GM13977 (cell line): ENCODE results near the gene SLC43A2.

ENCODE experiments used
- DNase-seq: peaks from one replicate; pipeline ENCODE4 v3.0.0; 2012; ENCODE audit warnings: low spot score
- CTCF ChIP-seq: IDR thresholded peaks from 2 replicates; pipeline ENCODE4 v1.5.1; 2012; ENCODE audit warnings: mild to moderate bottlenecking, control low read depth; ENCODE audit not compliant: insufficient read depth; ENCODE audit errors: extremely low read depth, missing control alignments
- in situ Hi-C: fragments of 300-500 bp; cut with MboI; formaldehyde crosslinking; loops from one replicate; pipeline ENCODE4 v1.12.0; 2022; ENCODE audit warnings: low sequenced_read_pairs, low pct_unique_long_range_greater_than_20kb, mixed read lengths, inconsistent platforms; ENCODE audit not compliant: unreplicated experiment

The SLC43A2 gene

GRCh38 chr17:1551741-1552140, 76.9 kb downstream of the SLC43A2 start:
- in situ Hi-C loops, result no loop called here
- no peak for DNase-seq
- TF ChIP-seq CTCF, result no peak

GRCh38 chr17:1548032-1548431, 80.6 kb downstream of the SLC43A2 start:
- TF ChIP-seq CTCF, result no peak
- DNase-seq, result no peak
- in situ Hi-C loops, result no loop called here

GRCh38 chr17:1546292-1546922, 82.2 kb downstream of the SLC43A2 start:
- DNase-seq, result no peak
- in situ Hi-C loops, result no loop called here
- no peak for TF ChIP-seq CTCF

GRCh38 chr17:1545618-1546017, 83.0 kb downstream of the SLC43A2 start:
- no peak for TF ChIP-seq CTCF
- no peak for DNase-seq
- in situ Hi-C loops, result no loop called here

GRCh38 chr17:1542316-1542715, 86.3 kb downstream of the SLC43A2 start:
- DNase-seq, result no peak
- in situ Hi-C loops, result no loop called here
- TF ChIP-seq CTCF, result no peak

- in situ Hi-C loops, result no loop called here
- TF ChIP-seq CTCF, result no peak
- no peak for DNase-seq
Observed at GRCh38 chr17:1541367-1541904, 87.2 kb downstream of the SLC43A2 start.
